IMR-90 (cell line): ENCODE data around the gene RCOR3. TPM values are rescaled to one million over a fixed set of nuclear protein-coding genes. Genes with fewer than 3 reads are reported as not detected.

Source experiments
- ATAC-seq: fragments of 200-7000 bp; cut with Tn5 transposase; 2 replicates; pipeline ENCODE4 v1.9.1; 2020; ENCODE audit warnings: low read depth, mild to moderate bottlenecking, moderate library complexity
- BruUV-seq: library from RNA; stranded (reverse); fragments of 400-500 nt; replicated peaks from 2 replicates; lab custom pipeline; 2021; lab: Mats Ljungman, UMichigan
- CTCF ChIA-PET: fragments of 300-600 bp; formaldehyde crosslinking; extraction: SDS; loops from one replicate; lab custom pipeline; 2021; ENCODE audit warnings: antibody characterized with exemption; lab: Yijun Ruan, JAX
- POLR2A ChIA-PET: fragments of 300-600 bp; sonication (Branson Sonifier 250); formaldehyde crosslinking; loops from one replicate; lab custom pipeline; 2022; ENCODE audit warnings: antibody characterized with exemption; ENCODE audit not compliant: unreplicated experiment; lab: Charles Lee
- DNase-seq: peaks from one replicate; pipeline ENCODE4 v3.0.0; 2013
- H2AFZ ChIP-seq: replicated peaks from 2 replicates; pipeline ENCODE3; 2013; ENCODE audit warnings: low read length, mild to moderate bottlenecking; ENCODE audit not compliant: poor library complexity
- H2AK5ac ChIP-seq: 2 replicates; pipeline ENCODE4 v1.6.1; 2013; ENCODE audit warnings: low read depth, low read length, inconsistent platforms
- H2AK9ac ChIP-seq: replicated peaks from 2 replicates; pipeline ENCODE3; 2013; ENCODE audit warnings: mild to moderate bottlenecking, low read depth, low read length, moderate library complexity; ENCODE audit not compliant: poor library complexity
- H2BK120ac ChIP-seq: 2 replicates; pipeline ENCODE4 v1.6.1; 2013; ENCODE audit warnings: low read depth, low read length, inconsistent platforms
- H2BK15ac ChIP-seq: 3 replicates; pipeline ENCODE4 v1.6.1; 2013; ENCODE audit warnings: low read depth, low read length, inconsistent platforms
- H2BK20ac ChIP-seq: 2 replicates; pipeline ENCODE4 v1.6.1; 2013; ENCODE audit warnings: low read depth, mild to moderate bottlenecking, inconsistent platforms, low read length, moderate library complexity
- H2BK5ac ChIP-seq: 2 replicates; pipeline ENCODE4 v1.6.1; 2013; ENCODE audit warnings: mild to moderate bottlenecking, low read depth, low read length, inconsistent platforms; ENCODE audit not compliant: poor library complexity, severe bottlenecking
- H3K14ac ChIP-seq: replicated peaks from 2 replicates; pipeline ENCODE4 v1.6.1; 2013; ENCODE audit warnings: low read depth, low read length, inconsistent platforms
- H3K18ac ChIP-seq: 2 replicates; pipeline ENCODE4 v1.6.1; 2013; ENCODE audit warnings: low read depth, low read length, control low read depth
- H3K23ac ChIP-seq: 2 replicates; pipeline ENCODE4 v1.6.1; 2013; ENCODE audit warnings: low read depth, low read length, inconsistent platforms
- H3K27ac ChIP-seq: 2 replicates; pipeline ENCODE4 v1.5.1; 2013; ENCODE audit warnings: mild to moderate bottlenecking, control low read depth, low read length; ENCODE audit not compliant: insufficient read depth
- H3K27me3 ChIP-seq: 2 replicates; pipeline ENCODE4 v1.6.1; 2013; ENCODE audit warnings: low read length; ENCODE audit not compliant: control insufficient read depth, insufficient read depth
- H3K36me3 ChIP-seq: 2 replicates; pipeline ENCODE4 v1.6.1; 2013; ENCODE audit warnings: low read length, mixed read lengths; ENCODE audit not compliant: control insufficient read depth, insufficient read depth
- H3K4ac ChIP-seq: 2 replicates; pipeline ENCODE4 v1.6.1; 2013; ENCODE audit warnings: low read depth, low read length, inconsistent platforms
- H3K4me1 ChIP-seq: 2 replicates; pipeline ENCODE4 v1.6.1; 2013; ENCODE audit warnings: low read length, mixed read lengths; ENCODE audit not compliant: control insufficient read depth, insufficient read depth
- H3K4me2 ChIP-seq: 2 replicates; pipeline ENCODE4 v1.6.1; 2013; ENCODE audit warnings: low read depth, mild to moderate bottlenecking, control low read depth, low read length, moderate library complexity
- H3K4me3 ChIP-seq: 2 replicates; pipeline ENCODE4 v1.5.1; 2013; ENCODE audit warnings: low read depth, mild to moderate bottlenecking, control low read depth, low read length, moderate library complexity; ENCODE audit not compliant: insufficient read depth
- H3K56ac ChIP-seq: 2 replicates; pipeline ENCODE4 v1.6.1; 2013; ENCODE audit warnings: low read length, inconsistent platforms; ENCODE audit not compliant: insufficient read depth; ENCODE audit errors: extremely low read depth
- H3K79me1 ChIP-seq, 2 experiments: 2 replicates each; pipeline ENCODE4 v1.6.1; 2013; ENCODE audit warnings: low read length in 2 of 2, inconsistent platforms in 1 of 2, low read depth in 1 of 2
- H3K9ac ChIP-seq: 2 replicates; pipeline ENCODE4 v1.6.1; 2013; ENCODE audit warnings: low read depth, low read length, control low read depth
- H3K9me1 ChIP-seq: 2 replicates; pipeline ENCODE4 v1.6.1; 2013; ENCODE audit warnings: low read length, inconsistent platforms; ENCODE audit not compliant: insufficient read depth
- H3K9me3 ChIP-seq: 2 replicates; pipeline ENCODE4 v1.6.1; 2013; ENCODE audit warnings: low read length; ENCODE audit not compliant: control insufficient read depth, insufficient read depth
- H4K20me1 ChIP-seq: 2 replicates; pipeline ENCODE4 v1.6.1; 2013; ENCODE audit warnings: low read length, inconsistent platforms; ENCODE audit not compliant: insufficient read depth
- H4K5ac ChIP-seq: 2 replicates; pipeline ENCODE4 v1.6.1; 2013; ENCODE audit warnings: mild to moderate bottlenecking, low read depth, low read length, control low read depth
- H4K8ac ChIP-seq, 2 experiments: 2 replicates each; pipeline ENCODE4 v1.6.1; 2013; ENCODE audit warnings: low read depth in 2 of 2, low read length in 2 of 2, control low read depth in 1 of 2, inconsistent platforms in 1 of 2
- H4K91ac ChIP-seq: 2 replicates; pipeline ENCODE4 v1.6.1; 2013; ENCODE audit warnings: low read depth, low read length, inconsistent platforms; ENCODE audit not compliant: insufficient read depth
- BHLHE40 ChIP-seq: fragments of 150-350 bp; IDR thresholded peaks from 2 replicates; pipeline ENCODE4 v1.6.1; 2016; ENCODE audit warnings: mild to moderate bottlenecking, low read depth, low read length
- CEBPB ChIP-seq: IDR thresholded peaks from 2 replicates; pipeline ENCODE4 v1.6.1; 2012; ENCODE audit warnings: low read depth, low read length, improper control_type of control experiment
- MAFK ChIP-seq: IDR thresholded peaks from 2 replicates; pipeline ENCODE4 v1.6.1; 2012; ENCODE audit warnings: low read depth, low read length, improper control_type of control experiment
- MAZ ChIP-seq: IDR thresholded peaks from 2 replicates; pipeline ENCODE4 v1.6.1; 2012; ENCODE audit warnings: low read depth, mild to moderate bottlenecking, low read length, improper control_type of control experiment, moderate library complexity, borderline replicate concordance
- MXI1 ChIP-seq: IDR thresholded peaks from 2 replicates; pipeline ENCODE4 v1.6.1; 2012; ENCODE audit warnings: low read depth, mild to moderate bottlenecking, low read length, moderate library complexity, borderline replicate concordance
- RAD21 ChIP-seq: IDR thresholded peaks from 2 replicates; pipeline ENCODE4 v1.6.1; 2012; ENCODE audit warnings: low read length, improper control_type of control experiment
- RCOR1 ChIP-seq: IDR thresholded peaks from 2 replicates; pipeline ENCODE4 v1.6.1; 2012; ENCODE audit warnings: mild to moderate bottlenecking, low read length, improper control_type of control experiment; ENCODE audit not compliant: insufficient replicate concordance
- RFX5 ChIP-seq: IDR thresholded peaks from 2 replicates; pipeline ENCODE4 v1.8.0; 2012; ENCODE audit warnings: low read depth, mild to moderate bottlenecking, low read length, moderate library complexity
- SMC3 ChIP-seq: fragments of 150-350 bp; IDR thresholded peaks from 2 replicates; pipeline ENCODE4 v1.6.1; 2016; ENCODE audit warnings: low read depth, mild to moderate bottlenecking, antibody characterized with exemption, low read length, moderate library complexity
- WGBS, 2 experiments: methylation state at CpG; one replicate each; pipeline versions ENCODE4 v1.1.5 to v1.1.7; 2013; ENCODE audit warnings: missing lambda C conversion rate in 2 of 2; ENCODE audit not compliant: insufficient read length in 1 of 2; ENCODE audit errors: extremely low coverage in 2 of 2; 5-methylcytosine and 5-hydroxymethylcytosine counted together
- dilution Hi-C: fragments of 300-500 bp; cut with HindIII; formaldehyde crosslinking; loops from one replicate; pipeline ENCODE4 v1.14.3; 2018; ENCODE audit warnings: low sequenced_read_pairs; ENCODE audit not compliant: unreplicated experiment
- in situ Hi-C: fragments of 300-500 bp; cut with MboI; formaldehyde crosslinking; loops from 3 replicates; pipeline ENCODE4 v1.14.3; 2019; ENCODE audit warnings: low sequenced_read_pairs, inconsistent platforms, mixed read lengths
- intact Hi-C: fragments of 100-400 bp; cut with micrococcal nuclease; formaldehyde crosslinking; loops from 2 replicates; pipeline ENCODE4 v1.10.0; 2022
- polyA plus RNA-seq, 3 experiments: library from polyadenylated mRNA; depleted of rRNA; stranded (reverse); fragments of >200 nt; gene quantifications; 2 replicates each; pipeline ENCODE4 v1.2.3, GENCODE V29; 2012; ENCODE audit warnings: low replicate concordance in 1 of 3
- total RNA-seq: library from RNA; depleted of rRNA; stranded (reverse); fragments of >200 nt; gene quantifications from 2 replicates; pipeline ENCODE4 v1.2.3, GENCODE V29; 2012

RCOR3 gene
- total and polyA plus RNA-seq, 2 of the 4 experiments (the other 2 are of a cell fraction), result 8.1 to 16.4 TPM

DNA sequence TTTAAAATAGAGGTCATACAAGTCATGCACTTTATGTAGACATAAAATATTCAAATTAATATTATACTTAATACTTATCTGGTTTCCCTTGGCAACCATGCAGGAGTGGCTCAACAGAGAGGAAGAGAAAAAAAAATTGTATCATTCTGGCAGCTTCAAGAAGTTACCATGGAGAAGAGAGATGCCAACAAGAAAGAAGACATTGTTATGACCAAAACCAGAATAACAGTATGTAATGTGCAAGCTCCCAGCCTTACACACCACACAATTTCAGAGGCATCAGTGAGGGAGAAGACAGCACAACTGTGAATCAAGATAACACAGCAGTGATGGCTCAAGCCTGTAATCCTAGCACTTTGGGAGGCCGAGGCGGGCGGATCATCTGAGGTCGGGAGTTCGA is 49.1 kb upstream of the RCOR3 start:
- Histone ChIP-seq H3K18ac (no peak overlapping the region), H3K27ac (no peak overlapping the region), H4K20me1 (no peaks in the 10 kb centered on the region), H3K4me1 (no peaks in the 10 kb centered on the region), H3K36me3 (no peaks in the 10 kb centered on the region), H3K9ac (no peak overlapping the region), H2BK5ac (no peak overlapping the region), H3K56ac (no peak overlapping the region), H2BK120ac (no peak overlapping the region), H3K9me1 (no peaks in the 10 kb centered on the region), H2BK20ac (no peak overlapping the region), H3K9me3 (no peaks in the 10 kb centered on the region), H3K4me3 (no peak overlapping the region), H2AK5ac (no peak overlapping the region), H2AFZ (no peak overlapping the region), H3K4ac (no peak overlapping the region), H2BK15ac (no peak overlapping the region), H3K79me1 (no peaks in the 10 kb centered on the region), H3K4me2 (no peak overlapping the region), H3K23ac (no peak overlapping the region), H4K5ac (no peak overlapping the region), H4K8ac (no peak overlapping the region), H3K14ac (no peak overlapping the region), H3K27me3 (no peaks in the 10 kb centered on the region), H2AK9ac (no peak overlapping the region), H4K91ac (no peak overlapping the region)
- in situ Hi-C loops (no loop called here), dilution Hi-C loops (no loop called here), intact Hi-C loops (no loop called here)
- ChIA-PET CTCF (no interaction called here), POLR2A (no interaction called here)
- no peak for TF ChIP-seq CEBPB
- TF ChIP-seq MXI1, result no peak
- no peak for TF ChIP-seq MAZ
- TF ChIP-seq SMC3, result no peak
- TF ChIP-seq BHLHE40, result no peak
- TF ChIP-seq MAFK, result no peak
- no peak for TF ChIP-seq RCOR1
- TF ChIP-seq RAD21, result no peak
- no peak for TF ChIP-seq RFX5
- BruUV-seq, result no TSS peak
- ATAC-seq (no peak), DNase-seq (no peak)
- WGBS, 2 experiments, result 60% methylated on average over 2 of the region's 5 CpGs; no CpG with 5 or more reads in 1 of the 2 experiments
